SU-DHL-6 (cell line): Measurements from ENCODE around the gene ABHD15.

ENCODE experiments used
- EZH2phosphoT487 ChIP-seq: fragments of 200-600 bp; sonication (generic), shearing (Covaris generic); conservative IDR thresholded peaks from 2 replicates; pipeline ENCODE4 v1.6.1; 2018; ENCODE audit warnings: mild to moderate bottlenecking, antibody characterized with exemption, low read length, moderate library complexity, mixed read lengths
- TF ChIP-seq, protein P1 (sequence below): fragments of 200-600 bp; sonication (generic); IDR thresholded peaks from one replicate; pipeline ENCODE4 v1.5.1; 2017; ENCODE audit warnings: antibody characterized with exemption, mild to moderate bottlenecking, low read length, moderate library complexity; ENCODE audit not compliant: insufficient read depth, poor library complexity, severe bottlenecking

GRCh38 chr17:29514792-29515191 is 52.0 kb downstream of the ABHD15 start:
- TF ChIP-seq, protein P1, sequence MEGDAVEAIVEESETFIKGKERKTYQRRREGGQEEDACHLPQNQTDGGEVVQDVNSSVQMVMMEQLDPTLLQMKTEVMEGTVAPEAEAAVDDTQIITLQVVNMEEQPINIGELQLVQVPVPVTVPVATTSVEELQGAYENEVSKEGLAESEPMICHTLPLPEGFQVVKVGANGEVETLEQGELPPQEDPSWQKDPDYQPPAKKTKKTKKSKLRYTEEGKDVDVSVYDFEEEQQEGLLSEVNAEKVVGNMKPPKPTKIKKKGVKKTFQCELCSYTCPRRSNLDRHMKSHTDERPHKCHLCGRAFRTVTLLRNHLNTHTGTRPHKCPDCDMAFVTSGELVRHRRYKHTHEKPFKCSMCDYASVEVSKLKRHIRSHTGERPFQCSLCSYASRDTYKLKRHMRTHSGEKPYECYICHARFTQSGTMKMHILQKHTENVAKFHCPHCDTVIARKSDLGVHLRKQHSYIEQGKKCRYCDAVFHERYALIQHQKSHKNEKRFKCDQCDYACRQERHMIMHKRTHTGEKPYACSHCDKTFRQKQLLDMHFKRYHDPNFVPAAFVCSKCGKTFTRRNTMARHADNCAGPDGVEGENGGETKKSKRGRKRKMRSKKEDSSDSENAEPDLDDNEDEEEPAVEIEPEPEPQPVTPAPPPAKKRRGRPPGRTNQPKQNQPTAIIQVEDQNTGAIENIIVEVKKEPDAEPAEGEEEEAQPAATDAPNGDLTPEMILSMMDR: no peak
- no peak for TF ChIP-seq EZH2phosphoT487
